ENCODE data around the gene APOA4.

The APOA4 gene

DNA sequence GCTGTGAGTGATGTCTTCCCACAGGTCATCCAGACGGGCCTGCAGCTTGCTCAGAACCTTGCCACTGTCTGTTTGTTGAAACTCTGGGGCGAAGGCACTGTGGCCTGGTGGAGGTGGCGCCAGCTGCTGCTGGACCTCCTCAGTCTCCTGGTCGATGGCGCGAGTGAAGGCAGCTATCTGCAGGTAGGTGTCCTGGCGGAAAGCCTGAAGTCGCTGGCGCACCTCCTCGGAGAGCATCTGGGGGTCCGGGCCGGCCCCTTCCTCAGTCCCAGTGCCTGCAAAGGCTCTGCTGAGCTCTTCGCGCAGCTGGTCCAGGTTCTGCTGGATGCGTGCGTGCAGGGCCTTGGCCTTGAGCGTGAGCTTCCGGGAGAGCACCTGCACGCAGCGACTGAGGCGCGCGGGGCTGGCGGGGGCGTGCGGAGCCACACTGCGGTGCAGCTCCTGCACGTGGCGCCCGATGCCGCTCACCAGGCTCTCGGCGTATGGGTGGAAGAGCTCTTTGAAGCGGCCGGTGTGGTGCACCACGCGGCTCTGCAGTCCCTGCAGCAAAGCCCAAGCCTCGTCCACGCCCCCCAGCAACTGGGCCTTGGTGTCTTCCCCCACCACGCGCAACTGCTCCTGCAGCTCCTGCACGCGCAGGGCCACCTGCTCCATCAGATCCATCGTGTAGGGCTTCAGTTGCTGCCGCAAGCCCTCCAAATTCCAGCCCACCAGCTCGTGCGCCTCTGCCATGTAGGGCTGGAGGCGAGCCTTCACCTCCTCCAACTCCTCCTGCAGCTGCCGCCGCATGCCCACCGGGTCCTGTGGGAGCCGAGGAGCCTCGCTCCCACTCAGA is 32.7 kb downstream of the APOA4 start:
- Mint-ChIP-seq H3K9me3 (ENCODE audit: low read depth) (no peaks in the 10 kb centered on the region), H3K4me3 (no peak overlapping the region), H3K27ac (no peak overlapping the region), H3K27me3 (no peaks in the 10 kb centered on the region), H3K36me3 (peaks cover 3% of the 10 kb centered on the region), H3K4me1 (ENCODE audit: low read depth) (peaks cover 33% of the 10 kb centered on the region)

DNA sequence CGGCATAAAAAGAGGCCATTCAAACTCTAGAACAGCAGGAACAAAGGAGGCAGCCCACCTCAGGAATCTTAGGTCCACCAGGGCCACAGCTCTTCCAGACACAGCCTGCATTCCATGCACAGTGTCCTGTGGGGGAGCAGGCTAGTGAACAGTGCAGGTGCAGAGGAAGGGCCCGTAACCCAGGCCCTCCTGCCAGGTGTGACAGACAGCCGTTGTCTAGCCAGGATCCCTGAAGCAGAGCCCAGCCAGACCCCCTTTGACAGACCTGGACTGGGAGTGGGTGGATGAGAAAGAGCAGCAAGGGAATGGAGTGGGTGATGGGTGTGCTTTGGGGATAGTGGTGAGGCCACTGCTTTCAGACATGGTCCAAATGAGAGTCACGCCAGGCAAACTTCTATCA is 34.1 kb downstream of the APOA4 start:
- no peak overlapping the region for H3K27ac Mint-ChIP-seq
- peak overlapping the region; percentile 99 for H3K4me3 Mint-ChIP-seq

DNA sequence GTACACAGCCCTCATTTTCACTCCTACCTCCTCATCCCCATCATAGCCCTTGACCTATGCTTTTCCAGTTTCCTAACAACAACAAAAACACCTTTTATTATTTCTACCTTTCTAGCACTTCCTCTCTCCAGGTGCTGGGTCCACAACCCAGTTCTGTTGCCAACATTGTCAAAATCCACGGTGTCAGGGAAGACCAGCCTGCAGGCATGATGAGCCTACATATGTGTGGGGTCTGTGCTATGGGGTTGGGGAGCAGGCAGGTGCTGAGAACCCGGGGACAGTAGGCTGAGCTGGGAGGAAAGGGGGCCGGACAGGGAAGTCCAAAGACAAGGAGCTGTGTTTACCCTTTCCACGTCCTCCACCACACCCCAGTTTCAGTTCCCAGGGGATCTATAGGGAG is 34.6 kb downstream of the APOA4 start:
- no peaks in the 10 kb centered on the region for H3K27me3 Mint-ChIP-seq
- H3K27ac Mint-ChIP-seq, result peak overlapping the region; percentile 95
- peak overlapping the region; percentile 99 for H3K4me3 Mint-ChIP-seq
- peaks cover 44% of the 10 kb centered on the region for H3K4me1 Mint-ChIP-seq (ENCODE audit: low read depth)
- H3K36me3 Mint-ChIP-seq, result peaks cover 3% of the 10 kb centered on the region
- no peaks in the 10 kb centered on the region for H3K9me3 Mint-ChIP-seq (ENCODE audit: low read depth)

More for the DNA sequence above, 34.1 kb downstream of the APOA4 start:
- Mint-ChIP-seq H3K27me3 (no peaks in the 10 kb centered on the region), H3K36me3 (peaks cover 3% of the 10 kb centered on the region), H3K4me1 (ENCODE audit: low read depth) (peaks cover 44% of the 10 kb centered on the region), H3K9me3 (ENCODE audit: low read depth) (no peaks in the 10 kb centered on the region)

DNA sequence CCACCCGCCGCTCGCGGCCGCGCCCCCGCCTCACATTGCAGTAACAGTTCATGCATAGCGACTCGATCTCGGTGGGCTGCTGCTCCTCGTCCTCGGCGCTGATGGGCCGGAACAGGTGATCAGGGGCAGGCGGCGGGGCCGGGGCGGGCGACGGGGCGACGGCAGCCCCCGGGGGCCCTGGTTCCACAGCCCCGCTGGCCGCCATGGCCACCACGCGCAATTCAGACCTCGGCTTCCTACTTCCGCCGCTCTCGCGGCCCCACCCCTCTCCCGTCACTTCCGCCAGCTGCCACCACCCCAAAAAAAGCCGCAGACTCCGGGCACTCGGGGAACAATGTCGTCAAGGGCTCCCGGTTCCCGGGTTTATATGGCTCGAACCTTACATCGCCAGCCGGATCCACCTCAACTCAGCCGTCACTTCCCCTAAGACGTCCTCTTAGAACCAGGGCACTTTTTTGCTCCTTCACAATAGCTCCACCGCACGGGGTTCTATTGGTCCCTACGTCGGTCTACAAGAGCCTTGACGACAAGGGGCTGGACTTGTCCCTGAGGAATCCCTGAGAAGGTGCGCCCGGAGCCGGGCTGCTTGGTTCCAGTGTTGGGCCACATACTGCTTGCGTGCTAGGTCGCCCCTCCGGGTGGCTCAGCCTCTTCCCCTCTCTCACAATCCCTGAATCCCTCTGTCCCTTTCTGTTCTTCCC is 35.2 kb downstream of the APOA4 start, which contains the start of gene ZPR1:
ZPR1 (minus strand) TSS at position 238 of the 701 bp plus-strand sequence; CDS start at position 205, 33 bp downstream.
- no peaks in the 10 kb centered on the region for H3K27me3 Mint-ChIP-seq
- H3K27ac Mint-ChIP-seq, result peak within 1 kb of the TSS; percentile 95
- H3K9me3 Mint-ChIP-seq (ENCODE audit: low read depth), result no peaks in the 10 kb centered on the region
- peaks cover 49% of the 10 kb centered on the region for H3K4me1 Mint-ChIP-seq (ENCODE audit: low read depth)
- peaks cover 6% of the 10 kb centered on the region for H3K36me3 Mint-ChIP-seq
- H3K4me3 Mint-ChIP-seq, result peak within 1 kb of the TSS; percentile 99

GRCh38 chr11:116787436-116787785 is 35.7 kb downstream of the APOA4 start:
- H3K4me3 Mint-ChIP-seq, result peak overlapping the region; percentile 99
- peak overlapping the region; percentile 90 for H3K27ac Mint-ChIP-seq
- no peaks in the 10 kb centered on the region for H3K9me3 Mint-ChIP-seq (ENCODE audit: low read depth)
- H3K4me1 Mint-ChIP-seq (ENCODE audit: low read depth), result peaks cover 53% of the 10 kb centered on the region
- H3K27me3 Mint-ChIP-seq, result no peaks in the 10 kb centered on the region
- peaks cover 6% of the 10 kb centered on the region for H3K36me3 Mint-ChIP-seq

DNA sequence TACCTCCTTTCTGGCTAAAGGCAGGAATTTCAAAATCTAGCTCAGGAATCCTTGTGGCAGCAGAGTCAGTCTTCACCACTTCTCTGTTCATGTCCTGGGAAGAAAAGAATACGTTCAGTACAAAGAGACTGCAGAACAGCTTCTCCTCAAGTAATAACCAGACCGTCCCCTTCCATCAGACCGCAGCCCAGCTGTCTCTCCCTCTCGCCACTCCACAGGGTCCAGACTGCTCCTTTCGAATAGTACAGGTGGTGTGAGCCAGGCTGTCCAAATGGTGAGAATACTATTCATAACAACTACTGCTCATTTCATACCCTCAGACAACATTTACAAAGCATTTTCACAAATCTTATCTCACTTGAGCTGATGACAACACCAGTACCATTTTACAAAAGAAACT is 36.1 kb downstream of the APOA4 start:
- H3K27me3 Mint-ChIP-seq, result no peaks in the 10 kb centered on the region
- peak overlapping the region; percentile 99 for H3K4me3 Mint-ChIP-seq
- no peaks in the 10 kb centered on the region for H3K9me3 Mint-ChIP-seq (ENCODE audit: low read depth)
- H3K36me3 Mint-ChIP-seq, result peaks cover 6% of the 10 kb centered on the region
- peak overlapping the region; percentile 90 for H3K27ac Mint-ChIP-seq
- peaks cover 57% of the 10 kb centered on the region for H3K4me1 Mint-ChIP-seq (ENCODE audit: low read depth)

- Mint-ChIP-seq H3K4me1 (ENCODE audit: low read depth) (peaks cover 59% of the 10 kb centered on the region), H3K4me3 (peak overlapping the region; percentile 99), H3K9me3 (ENCODE audit: low read depth) (no peaks in the 10 kb centered on the region), H3K27me3 (no peaks in the 10 kb centered on the region), H3K36me3 (peaks cover 7% of the 10 kb centered on the region), H3K27ac (peak overlapping the region; percentile 59)
Measured at GRCh38 chr11:116786326-116786725, 36.8 kb downstream of the APOA4 start.

DNA sequence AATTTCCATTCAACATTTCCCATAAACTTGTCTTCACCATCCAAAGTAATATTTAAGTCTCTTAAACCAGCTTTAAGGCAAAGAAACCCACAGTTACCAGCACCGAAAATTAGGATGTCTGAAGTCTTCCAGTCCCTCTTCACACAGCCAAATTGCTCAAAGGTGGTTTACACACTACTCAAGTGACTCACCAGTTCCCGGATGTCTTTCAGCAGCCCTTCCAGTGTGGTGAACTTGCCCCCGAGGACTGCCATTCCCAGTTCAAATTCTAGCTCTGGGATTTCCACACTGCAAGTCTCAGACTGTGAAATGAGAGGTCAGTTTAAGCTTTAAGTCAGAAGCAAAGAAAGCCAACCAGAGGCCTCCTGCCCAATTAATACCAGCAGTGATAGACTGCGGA is 40.4 kb downstream of the APOA4 start:
- H3K4me1 Mint-ChIP-seq (ENCODE audit: low read depth), result peaks cover 67% of the 10 kb centered on the region
- H3K27me3 Mint-ChIP-seq, result no peaks in the 10 kb centered on the region
- H3K27ac Mint-ChIP-seq, result peak overlapping the region; percentile 28
- peaks cover 15% of the 10 kb centered on the region for H3K36me3 Mint-ChIP-seq
- no peak overlapping the region for H3K4me3 Mint-ChIP-seq
- no peaks in the 10 kb centered on the region for H3K9me3 Mint-ChIP-seq (ENCODE audit: low read depth)

GRCh38 chr11:116778556-116778955 is 44.5 kb downstream of the APOA4 start:
- H3K27me3 Mint-ChIP-seq, result no peaks in the 10 kb centered on the region
- H3K27ac Mint-ChIP-seq, result peak overlapping the region; percentile 58
- H3K4me1 Mint-ChIP-seq (ENCODE audit: low read depth), result peaks cover 59% of the 10 kb centered on the region
- peaks cover 23% of the 10 kb centered on the region for H3K36me3 Mint-ChIP-seq
- no peak overlapping the region for H3K4me3 Mint-ChIP-seq
- no peaks in the 10 kb centered on the region for H3K9me3 Mint-ChIP-seq (ENCODE audit: low read depth)

- peaks cover 20% of the 10 kb centered on the region for H3K36me3 Mint-ChIP-seq
- peaks cover 52% of the 10 kb centered on the region for H3K4me1 Mint-ChIP-seq (ENCODE audit: low read depth)
- no peaks in the 10 kb centered on the region for H3K9me3 Mint-ChIP-seq (ENCODE audit: low read depth)
- peak overlapping the region; percentile 93 for H3K27ac Mint-ChIP-seq
- no peak overlapping the region for H3K4me3 Mint-ChIP-seq
- no peaks in the 10 kb centered on the region for H3K27me3 Mint-ChIP-seq
Measured at GRCh38 chr11:116777056-116777455, 46.0 kb downstream of the APOA4 start.

- H3K36me3 Mint-ChIP-seq, result peaks cover 20% of the 10 kb centered on the region
- H3K27me3 Mint-ChIP-seq, result no peaks in the 10 kb centered on the region
Measured at GRCh38 chr11:116776522-116776984, 46.6 kb downstream of the APOA4 start.

GRCh38 chr11:116775975-116776374 is 47.1 kb downstream of the APOA4 start:
- Mint-ChIP-seq H3K4me3 (peak overlapping the region; percentile 61), H3K27me3 (no peaks in the 10 kb centered on the region), H3K27ac (peak overlapping the region; percentile 93), H3K4me1 (ENCODE audit: low read depth) (peaks cover 56% of the 10 kb centered on the region), H3K9me3 (ENCODE audit: low read depth) (no peaks in the 10 kb centered on the region), H3K36me3 (peaks cover 15% of the 10 kb centered on the region)

More at GRCh38 chr11:116776522-116776984, 46.6 kb downstream of the APOA4 start:
- H3K9me3 Mint-ChIP-seq (ENCODE audit: low read depth), result no peaks in the 10 kb centered on the region
- peak overlapping the region; percentile 93 for H3K27ac Mint-ChIP-seq
- H3K4me3 Mint-ChIP-seq, result no peak overlapping the region
- H3K4me1 Mint-ChIP-seq (ENCODE audit: low read depth), result peaks cover 56% of the 10 kb centered on the region

- no peak overlapping the region for H3K4me3 Mint-ChIP-seq
- peaks cover 60% of the 10 kb centered on the region for H3K4me1 Mint-ChIP-seq (ENCODE audit: low read depth)
- H3K9me3 Mint-ChIP-seq (ENCODE audit: low read depth), result no peaks in the 10 kb centered on the region
- peaks cover 15% of the 10 kb centered on the region for H3K36me3 Mint-ChIP-seq
- H3K27ac Mint-ChIP-seq, result peak overlapping the region; percentile 64
- H3K27me3 Mint-ChIP-seq, result no peaks in the 10 kb centered on the region
Measured at GRCh38 chr11:116774661-116775060, 48.4 kb downstream of the APOA4 start.

DNA sequence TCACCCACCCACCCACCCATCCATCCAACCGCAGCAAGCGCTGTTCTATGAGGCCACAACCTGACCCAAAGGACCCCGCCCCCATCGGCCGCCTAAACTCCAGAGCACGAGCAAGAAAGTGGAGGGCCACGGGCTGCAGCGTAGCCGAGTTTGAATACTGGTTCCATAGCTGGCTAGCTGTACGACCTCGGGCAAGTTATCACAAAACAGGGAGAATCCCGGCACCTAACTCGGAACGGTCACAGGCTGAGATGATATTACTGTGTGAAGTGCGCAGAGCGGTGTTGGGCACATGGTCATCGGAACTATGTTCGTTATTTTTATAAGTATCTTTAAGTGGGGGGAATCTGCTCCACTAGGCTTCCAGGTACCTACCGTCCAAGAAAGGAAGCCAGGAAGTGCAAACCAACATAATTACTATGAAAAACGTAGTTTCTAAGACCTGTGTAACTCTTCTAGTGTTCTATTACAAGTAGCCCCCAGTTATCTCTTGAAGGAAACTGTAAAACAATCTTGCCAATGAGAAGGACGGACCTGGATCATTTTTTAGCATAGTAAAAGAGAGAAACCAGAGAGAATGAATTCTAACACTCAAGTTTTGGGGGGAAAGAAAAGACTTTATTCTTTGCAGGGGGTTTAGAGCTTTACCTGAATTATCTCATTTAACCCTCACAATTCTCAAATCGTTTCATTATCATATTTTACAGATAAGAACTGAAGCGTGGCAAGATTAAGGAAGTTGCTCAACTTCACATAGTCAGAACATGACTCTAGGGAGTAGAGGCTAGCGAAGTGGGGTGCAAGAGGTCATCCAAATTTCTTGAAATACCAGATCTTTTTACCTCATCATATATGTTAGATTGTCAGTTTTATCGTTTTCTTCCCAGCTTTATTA is 49.7 kb downstream of the APOA4 start:
- Mint-ChIP-seq H3K27ac (peak overlapping the region; percentile 99), H3K4me1 (ENCODE audit: low read depth) (peaks cover 54% of the 10 kb centered on the region), H3K9me3 (ENCODE audit: low read depth) (no peaks in the 10 kb centered on the region), H3K4me3 (peak overlapping the region; percentile 100), H3K27me3 (no peaks in the 10 kb centered on the region), H3K36me3 (peaks cover 11% of the 10 kb centered on the region)
